ENCODE measurements around the gene PLXNC1.

GRCh38 chr12:94193168-94193567 is 44.8 kb downstream of the PLXNC1 start:
- TF ChIP-seq ZNF696 (CRISPR knock-in tag; conservative IDR thresholded peaks at IDR 0.05) (no peak), MED1 (CRISPR knock-in tag; IDR thresholded peaks at IDR 0.05; ENCODE audit: borderline replicate concordance) (no peak), E2F8 (IDR thresholded peaks at IDR 0.05; ENCODE audit: low read depth, partially characterized antibody) (no peak)

Data from K562 (cell line).